ENCODE data around the gene SORCS2. TPM values are rescaled to one million over a fixed set of nuclear protein-coding genes. Genes with fewer than 3 reads are reported as not detected.

The SORCS2 gene
- polyA plus RNA-seq, 1 donor from 2014 or later, result 1.0 TPM

DNA sequence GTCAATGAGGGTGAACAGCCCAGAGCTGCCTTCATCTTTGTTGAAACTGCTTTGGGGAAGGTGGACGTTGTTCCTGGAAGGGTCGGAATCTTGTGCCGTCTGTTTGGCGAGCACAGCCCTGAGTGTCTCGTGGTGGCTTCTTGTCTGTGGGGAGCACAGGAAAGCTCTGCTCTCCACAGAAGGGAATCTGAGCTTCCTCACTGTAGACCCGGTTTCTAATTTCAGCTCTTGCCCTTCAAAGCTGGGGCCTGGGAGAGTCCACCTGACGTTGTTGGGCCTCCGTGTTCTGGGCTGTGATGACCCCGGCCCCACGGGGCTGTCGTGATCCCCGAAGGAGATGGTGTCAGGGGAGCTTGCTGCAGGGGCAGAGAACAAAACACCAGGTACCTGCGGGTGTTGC, 47.5 kb downstream of the SORCS2 start:
- no peaks in the 10 kb centered on the region for H3K9me2 ChIP-seq (ENCODE audit: insufficient read depth, low read length)
- no peaks in the 10 kb centered on the region for H3K27me3 ChIP-seq (ENCODE audit: insufficient read depth, low read depth, low read length)
- no peaks in the 10 kb centered on the region for H3K36me3 ChIP-seq (ENCODE audit: insufficient read depth, low read length)
- no peak overlapping the region for H2AFZ ChIP-seq (ENCODE audit: low read depth, low read length)
- H3K4me2 ChIP-seq (ENCODE audit: low read length), result no peak overlapping the region
- H3K9me3 ChIP-seq (ENCODE audit: low read length), result no peaks in the 10 kb centered on the region
- H4K20me1 ChIP-seq (ENCODE audit: insufficient read depth), result no peaks in the 10 kb centered on the region
- TF ChIP-seq CTCF (IDR thresholded peaks at IDR 0.05; ENCODE audit: poor library complexity, severe bottlenecking) (no peak), EZH2 (IDR thresholded peaks at IDR 0.05; ENCODE audit: borderline replicate concordance, insufficient read depth, low read length, poor library complexity, severe bottlenecking) (no peak)
- TF ChIP-seq, protein P1, sequence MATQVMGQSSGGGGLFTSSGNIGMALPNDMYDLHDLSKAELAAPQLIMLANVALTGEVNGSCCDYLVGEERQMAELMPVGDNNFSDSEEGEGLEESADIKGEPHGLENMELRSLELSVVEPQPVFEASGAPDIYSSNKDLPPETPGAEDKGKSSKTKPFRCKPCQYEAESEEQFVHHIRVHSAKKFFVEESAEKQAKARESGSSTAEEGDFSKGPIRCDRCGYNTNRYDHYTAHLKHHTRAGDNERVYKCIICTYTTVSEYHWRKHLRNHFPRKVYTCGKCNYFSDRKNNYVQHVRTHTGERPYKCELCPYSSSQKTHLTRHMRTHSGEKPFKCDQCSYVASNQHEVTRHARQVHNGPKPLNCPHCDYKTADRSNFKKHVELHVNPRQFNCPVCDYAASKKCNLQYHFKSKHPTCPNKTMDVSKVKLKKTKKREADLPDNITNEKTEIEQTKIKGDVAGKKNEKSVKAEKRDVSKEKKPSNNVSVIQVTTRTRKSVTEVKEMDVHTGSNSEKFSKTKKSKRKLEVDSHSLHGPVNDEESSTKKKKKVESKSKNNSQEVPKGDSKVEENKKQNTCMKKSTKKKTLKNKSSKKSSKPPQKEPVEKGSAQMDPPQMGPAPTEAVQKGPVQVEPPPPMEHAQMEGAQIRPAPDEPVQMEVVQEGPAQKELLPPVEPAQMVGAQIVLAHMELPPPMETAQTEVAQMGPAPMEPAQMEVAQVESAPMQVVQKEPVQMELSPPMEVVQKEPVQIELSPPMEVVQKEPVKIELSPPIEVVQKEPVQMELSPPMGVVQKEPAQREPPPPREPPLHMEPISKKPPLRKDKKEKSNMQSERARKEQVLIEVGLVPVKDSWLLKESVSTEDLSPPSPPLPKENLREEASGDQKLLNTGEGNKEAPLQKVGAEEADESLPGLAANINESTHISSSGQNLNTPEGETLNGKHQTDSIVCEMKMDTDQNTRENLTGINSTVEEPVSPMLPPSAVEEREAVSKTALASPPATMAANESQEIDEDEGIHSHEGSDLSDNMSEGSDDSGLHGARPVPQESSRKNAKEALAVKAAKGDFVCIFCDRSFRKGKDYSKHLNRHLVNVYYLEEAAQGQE (IDR thresholded peaks at IDR 0.05; ENCODE audit: borderline replicate concordance), result no peak
- H3K27ac ChIP-seq (ENCODE audit: low read length), result no peak overlapping the region
- H3K9ac ChIP-seq (ENCODE audit: low read length), result no peak overlapping the region
- no peaks in the 10 kb centered on the region for H3F3A ChIP-seq (ENCODE audit: insufficient read depth, low read length, poor library complexity, severe bottlenecking)
- no peak overlapping the region for H3K4me3 ChIP-seq (ENCODE audit: low read length)
- H3K79me2 ChIP-seq (replicated peaks; ENCODE audit: insufficient read depth, low read length), result no peaks in the 10 kb centered on the region

DNA sequence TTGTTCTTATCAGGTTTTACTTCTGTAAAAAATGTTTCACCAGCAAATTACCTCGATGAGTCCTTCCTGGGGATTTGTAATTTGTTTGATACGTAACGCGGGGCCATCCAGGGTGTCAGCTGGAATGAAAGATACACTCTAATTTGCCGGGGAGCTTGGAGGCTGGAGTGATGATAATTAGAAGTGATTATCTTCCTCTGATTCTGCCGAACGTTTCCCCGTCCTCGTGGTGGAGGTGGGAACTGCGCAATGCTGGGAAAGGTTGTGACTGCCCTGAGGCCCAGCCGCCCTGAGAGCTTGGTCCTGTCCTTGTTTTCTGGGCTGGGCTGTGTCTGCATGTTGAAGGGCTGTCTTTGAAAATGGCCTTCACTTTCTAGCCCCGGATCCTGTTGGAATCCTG, 48.0 kb downstream of the SORCS2 start:
- Histone ChIP-seq H3K9me3 (ENCODE audit: low read length) (no peaks in the 10 kb centered on the region), H3K79me2 (replicated peaks; ENCODE audit: insufficient read depth, low read length) (no peaks in the 10 kb centered on the region), H3K4me3 (ENCODE audit: low read length) (no peak overlapping the region), H2AFZ (ENCODE audit: low read depth, low read length) (no peak overlapping the region), H3K27me3 (ENCODE audit: insufficient read depth, low read depth, low read length) (no peaks in the 10 kb centered on the region), H3K9me2 (ENCODE audit: insufficient read depth, low read length) (no peaks in the 10 kb centered on the region), H4K20me1 (ENCODE audit: insufficient read depth) (no peaks in the 10 kb centered on the region), H3F3A (ENCODE audit: insufficient read depth, low read length, poor library complexity, severe bottlenecking) (no peaks in the 10 kb centered on the region), H3K4me2 (ENCODE audit: low read length) (no peak overlapping the region), H3K27ac (ENCODE audit: low read length) (no peak overlapping the region), H3K9ac (ENCODE audit: low read length) (no peak overlapping the region), H3K36me3 (ENCODE audit: insufficient read depth, low read length) (no peaks in the 10 kb centered on the region)
- TF ChIP-seq TAF1 (IDR thresholded peaks at IDR 0.05; ENCODE audit: low read depth) (no peak), CTCF (IDR thresholded peaks at IDR 0.05; ENCODE audit: poor library complexity, severe bottlenecking) (no peak), SMC3 (conservative IDR thresholded peaks at IDR 0.05; ENCODE audit: poor library complexity) (no peak), POLR2AphosphoS5 (IDR thresholded peaks at IDR 0.05) (no peak), RAD21 (conservative IDR thresholded peaks at IDR 0.05) (no peak), MXI1 (conservative IDR thresholded peaks at IDR 0.05; ENCODE audit: poor library complexity, severe bottlenecking) (no peak), EZH2 (IDR thresholded peaks at IDR 0.05; ENCODE audit: borderline replicate concordance, insufficient read depth, low read length, poor library complexity, severe bottlenecking) (no peak), EP300 (conservative IDR thresholded peaks at IDR 0.05; ENCODE audit: poor library complexity, severe bottlenecking) (no peak)
- TF ChIP-seq, protein P1 (IDR thresholded peaks at IDR 0.05; ENCODE audit: borderline replicate concordance), result no peak

Data from neural cell (in vitro differentiated cells).